NCI-H1436 (cell line): Measurements from ENCODE around the gene MDP1.

Source experiments
- DNase-seq: peaks from one replicate; lab custom pipeline; 2025; lab: John Stamatoyannopoulos, UW

Gene MDP1

GRCh38 chr14:24197056-24197450 lies 18.8 kb downstream of the MDP1 start:
- DNase-seq: no peak

- DNase-seq: no peak
Measured at GRCh38 chr14:24196071-24197055, 19.5 kb downstream of the MDP1 start.

GRCh38 chr14:24195186-24196070 lies 20.4 kb downstream of the MDP1 start, which contains the start of gene TM9SF1:
Gene TM9SF1 (minus strand): TSS chr14:24195441. CDS start chr14:24195019, 422 bp downstream.
- peak; percentile 82 for DNase-seq

- no peak for DNase-seq
Measured at GRCh38 chr14:24194873-24195185, 21.0 kb downstream of the MDP1 start.

- DNase-seq: no peak
Measured at GRCh38 chr14:24194186-24194872, 21.5 kb downstream of the MDP1 start.

- DNase-seq: no peak
Measured at GRCh38 chr14:24192933-24193332, 22.9 kb downstream of the MDP1 start.

- no peak for DNase-seq
Measured at GRCh38 chr14:24190416-24190815, 25.4 kb downstream of the MDP1 start.

- DNase-seq: no peak
Measured at GRCh38 chr14:24189460-24189859, 26.4 kb downstream of the MDP1 start.

GRCh38 chr14:24189059-24189375 lies 26.8 kb downstream of the MDP1 start:
- DNase-seq: no peak

GRCh38 chr14:24188251-24189058 lies 27.4 kb downstream of the MDP1 start, which contains the start of gene IPO4:
Gene IPO4 (minus strand): TSS chr14:24188816. CDS start chr14:24188787, 29 bp downstream.
- peak; percentile 95 for DNase-seq

- no peak for DNase-seq
Measured at GRCh38 chr14:24187539-24187915, 28.3 kb downstream of the MDP1 start.

GRCh38 chr14:24186831-24187538 lies 28.9 kb downstream of the MDP1 start:
- no peak for DNase-seq

- no peak for DNase-seq
Measured at GRCh38 chr14:24185741-24186140, 30.1 kb downstream of the MDP1 start.

GRCh38 chr14:24185026-24185425 lies 30.8 kb downstream of the MDP1 start:
- no peak for DNase-seq

GRCh38 chr14:24184104-24184970 lies 31.5 kb downstream of the MDP1 start:
- no peak for DNase-seq

GRCh38 chr14:24183014-24183481 lies 32.8 kb downstream of the MDP1 start:
- no peak for DNase-seq

GRCh38 chr14:24182110-24182882 lies 33.6 kb downstream of the MDP1 start:
- no peak for DNase-seq

GRCh38 chr14:24181371-24182077 lies 34.3 kb downstream of the MDP1 start:
- DNase-seq: no peak
